Measurements from ENCODE around the gene RAPGEF6.

- TF ChIP-seq CTCF (IDR thresholded peaks at IDR 0.05) (no peak), ZFX (IDR thresholded peaks at IDR 0.05; ENCODE audit: borderline replicate concordance) (no peak)
Observed at GRCh38 chr5:131488463-131488862, 146.6 kb downstream of the RAPGEF6 start.
